ENCODE measurements around the gene GPATCH1. TPM values are rescaled to one million over a fixed set of nuclear protein-coding genes. Genes with fewer than 3 reads are reported as not detected.

GPATCH1 gene
- total RNA-seq, 1 donor from 2014 or later, result 13.7 TPM

DNA sequence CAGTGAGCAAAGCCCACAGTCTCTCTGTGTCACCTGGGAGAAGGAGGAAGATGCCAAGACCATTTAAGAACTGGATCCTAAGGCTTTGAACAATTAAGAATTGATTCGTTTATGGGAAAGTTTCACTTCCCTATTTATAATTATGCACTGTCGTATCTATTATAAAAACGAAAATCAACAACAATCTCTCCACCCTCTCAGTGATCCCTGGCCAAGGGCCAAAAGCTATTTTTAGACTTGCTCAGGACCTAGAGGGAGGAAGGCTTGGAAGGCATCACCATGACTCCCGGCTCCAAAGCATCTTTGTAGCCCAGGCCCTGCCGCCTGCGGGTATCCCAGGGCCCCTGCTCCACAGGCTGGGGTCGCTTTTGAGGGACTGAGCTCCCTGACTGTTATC is 17.6 kb upstream of the GPATCH1 start:
- DNase-seq (ENCODE audit: low spot score), result no peak

DNA sequence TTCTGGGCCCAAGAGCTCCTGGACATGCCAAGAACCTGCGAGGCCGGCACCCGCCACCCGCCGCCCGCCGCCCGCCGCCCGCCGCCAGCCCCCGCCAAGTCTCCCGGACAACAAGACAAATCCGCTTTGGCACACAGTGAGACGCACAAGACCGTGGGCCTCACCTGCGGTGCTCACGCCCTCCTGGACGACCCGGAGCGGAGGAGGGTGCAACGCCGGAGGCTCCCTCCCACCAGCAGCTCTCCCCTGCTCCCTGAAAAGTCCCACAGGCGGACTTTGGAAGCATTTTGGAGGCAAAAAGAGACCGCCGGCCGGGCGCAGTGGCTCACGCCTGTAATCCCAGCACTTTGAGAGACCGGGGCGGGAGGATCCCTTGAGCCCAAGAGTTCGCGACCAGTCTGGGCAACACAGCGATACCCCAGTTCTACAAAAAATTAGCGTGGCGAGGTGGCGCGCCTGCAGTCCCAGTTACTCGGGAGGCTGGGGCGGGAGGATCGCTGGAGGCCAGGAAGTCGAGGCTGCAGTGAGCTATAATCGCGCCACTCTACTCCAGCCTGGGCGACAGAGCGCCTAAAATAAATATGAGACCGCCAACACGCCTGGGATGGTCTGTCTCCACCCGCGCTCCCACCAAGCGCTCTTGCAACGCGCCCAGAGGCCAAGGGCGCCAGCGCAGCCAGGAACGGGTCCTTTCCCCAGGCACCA is 17.1 kb upstream of the GPATCH1 start:
- no peak for DNase-seq (ENCODE audit: low spot score)

DNA sequence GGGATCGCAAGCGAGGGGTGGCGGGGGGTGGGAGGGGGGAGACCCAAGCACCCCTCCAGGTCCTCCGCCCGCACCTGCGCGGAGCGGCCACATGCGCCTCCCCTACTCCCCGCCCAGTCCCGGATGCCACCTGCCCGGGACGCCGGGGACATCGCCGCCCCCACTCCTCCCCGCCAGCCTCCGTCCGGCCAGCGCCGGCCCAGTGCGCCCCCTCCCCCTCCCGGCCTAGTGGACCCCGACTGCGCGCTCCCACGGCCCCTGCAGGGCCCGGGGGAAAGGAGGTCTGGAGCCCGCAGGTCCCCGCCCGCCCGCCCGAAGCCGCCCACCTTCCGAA is 16.6 kb upstream of the GPATCH1 start:
- DNase-seq (ENCODE audit: low spot score), result no peak

DNA sequence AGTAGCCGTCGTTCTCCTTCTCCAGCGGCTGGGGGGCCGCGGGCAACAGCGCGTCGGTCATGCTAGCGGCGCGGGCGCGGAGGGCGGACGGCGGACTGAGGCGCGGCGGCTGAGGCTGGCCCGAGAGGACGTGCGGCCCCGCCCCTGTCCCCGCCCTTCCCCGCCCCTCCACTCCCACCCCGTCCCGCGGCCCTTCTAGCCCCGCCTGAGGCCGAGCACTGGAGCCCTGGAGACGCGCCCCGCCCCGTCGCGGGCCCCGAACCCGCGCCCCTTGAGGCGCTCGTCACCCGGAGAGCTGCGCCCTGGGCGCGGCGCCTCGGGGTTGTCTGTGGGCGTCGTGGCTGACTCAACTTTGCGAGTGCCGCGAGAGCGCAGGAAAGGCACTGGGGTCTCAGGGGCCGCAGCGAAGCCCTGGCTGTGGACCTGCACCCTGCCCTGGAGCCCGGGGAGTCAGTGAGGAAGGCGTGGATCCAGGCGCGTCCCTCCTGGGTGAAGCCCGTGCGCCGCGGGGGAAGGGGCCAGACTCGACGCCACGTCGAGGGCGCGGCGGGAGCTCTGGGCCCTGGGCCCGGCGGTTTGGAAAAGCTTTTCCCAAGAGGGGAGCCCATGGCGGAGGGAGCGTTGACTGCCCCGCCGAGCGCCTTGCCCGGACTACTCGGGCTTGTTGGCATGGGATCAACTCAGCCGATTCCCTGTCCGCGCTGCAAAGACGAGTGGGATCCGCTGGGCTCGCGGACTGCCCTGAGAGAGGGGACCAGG is 16.0 kb upstream of the GPATCH1 start, which contains the start of gene RHPN2:
TSS of gene RHPN2 (minus strand) at position 97 of the 759 bp plus-strand sequence. CDS start at position 61, 36 bp downstream.
- DNase-seq (ENCODE audit: low spot score), result peak; percentile 80

DNA sequence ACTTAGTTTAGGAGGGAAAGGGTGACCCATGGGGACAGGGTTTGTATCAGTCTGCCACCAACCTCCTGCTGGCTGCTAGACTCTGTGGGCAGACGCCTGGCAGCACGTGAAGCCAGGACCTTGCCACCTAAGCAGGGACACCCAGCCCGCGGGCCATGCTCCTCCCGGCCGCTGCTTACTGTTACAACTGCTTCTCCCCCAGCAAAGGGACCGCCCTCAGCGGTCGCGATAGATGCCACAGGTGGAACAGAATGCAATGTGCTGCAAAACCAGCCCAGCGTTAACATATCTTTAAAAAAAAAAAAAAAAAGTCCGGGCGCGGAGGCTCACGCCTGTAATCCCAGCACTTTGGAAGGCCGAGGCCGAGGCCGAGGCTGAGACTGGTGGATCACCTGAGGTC is 14.4 kb upstream of the GPATCH1 start:
- no peak for DNase-seq (ENCODE audit: low spot score)

DNA sequence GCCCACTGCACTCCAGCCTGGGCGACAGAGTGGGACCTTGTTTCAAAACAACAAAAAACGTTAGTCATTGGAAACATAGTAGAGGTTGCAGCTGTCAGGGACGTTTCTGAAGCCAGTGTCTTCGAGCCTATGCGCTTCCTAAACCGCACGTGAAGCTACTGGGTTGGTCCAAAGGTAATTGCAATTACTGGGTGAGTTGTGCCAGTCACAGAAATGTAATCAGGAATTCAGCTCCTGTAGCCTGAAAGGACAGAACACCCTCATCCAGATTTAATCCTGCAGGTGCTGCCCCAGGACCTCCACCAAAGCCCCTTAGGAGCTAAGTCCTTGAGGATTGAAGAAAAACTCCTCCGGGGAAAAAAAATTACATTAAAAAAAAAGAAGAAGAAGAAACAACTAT is 13.9 kb upstream of the GPATCH1 start:
- no peak for DNase-seq (ENCODE audit: low spot score)

DNA sequence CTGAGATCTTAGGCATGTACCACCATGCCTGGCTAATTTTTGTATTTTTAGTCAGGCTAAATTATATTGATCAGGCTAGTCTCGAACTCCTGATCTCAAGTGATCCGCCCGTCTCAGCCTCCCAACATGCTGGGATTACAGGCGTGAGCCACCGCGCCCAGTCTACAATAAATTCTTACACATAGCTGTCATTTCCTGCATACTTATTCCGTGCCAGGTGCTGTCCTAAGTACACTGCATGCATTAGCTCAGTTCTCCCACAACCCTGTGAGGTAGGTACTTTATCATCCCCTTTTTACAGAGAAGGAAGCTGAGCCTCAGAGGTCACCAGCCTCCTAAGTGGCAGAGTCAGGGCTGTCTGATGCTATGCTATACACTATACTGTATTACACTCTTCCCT is 9.1 kb upstream of the GPATCH1 start:
- no peak for DNase-seq (ENCODE audit: low spot score)

DNA sequence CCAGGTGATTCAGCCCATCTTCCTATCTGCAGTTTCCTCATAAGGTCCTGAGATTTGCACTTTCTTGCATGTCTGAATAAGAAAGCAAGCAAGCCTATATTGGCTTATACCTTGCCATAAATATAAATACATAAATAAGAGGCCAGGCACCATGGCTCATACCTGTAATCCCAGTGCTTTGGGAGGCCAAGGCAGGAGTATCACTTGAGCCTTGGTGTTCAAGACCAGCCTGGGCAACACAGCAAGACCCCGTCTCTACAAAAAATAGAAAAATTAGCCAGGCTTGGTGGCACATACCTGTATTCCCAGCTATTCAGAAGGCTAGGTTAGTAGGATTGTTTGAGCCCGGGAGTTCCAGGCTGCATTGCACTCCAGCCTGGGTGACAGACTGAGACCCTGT is 5.5 kb upstream of the GPATCH1 start:
- no peak for DNase-seq (ENCODE audit: low spot score)

DNA sequence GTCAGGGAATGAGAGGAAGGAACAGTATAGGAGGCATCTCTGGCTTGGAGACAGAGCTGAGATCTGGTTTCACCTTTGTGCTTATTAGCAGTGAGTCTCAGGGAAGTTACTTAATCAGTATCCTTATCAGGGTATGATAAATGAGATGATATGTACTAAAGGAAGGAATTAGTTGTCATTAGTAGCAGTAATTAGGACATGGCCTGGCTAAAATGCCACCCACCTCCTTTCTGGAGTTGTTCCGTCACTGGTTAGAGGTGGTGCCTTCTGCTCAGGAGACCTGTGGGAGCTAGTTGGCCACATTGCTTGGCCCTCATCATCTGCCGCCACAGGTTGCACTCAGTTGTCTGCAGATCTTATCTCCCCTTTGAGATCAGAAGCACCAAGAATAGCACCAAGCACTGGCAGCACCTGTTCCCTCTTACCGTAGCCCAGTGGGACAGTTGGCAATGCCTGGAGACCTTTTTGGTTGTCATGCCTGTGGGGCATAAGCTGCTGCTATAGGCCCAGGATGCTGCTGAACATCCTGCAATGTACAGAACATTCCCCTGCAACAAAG is 4.7 kb downstream of the GPATCH1 start:
- DNase-seq (ENCODE audit: low spot score), result no peak

DNA sequence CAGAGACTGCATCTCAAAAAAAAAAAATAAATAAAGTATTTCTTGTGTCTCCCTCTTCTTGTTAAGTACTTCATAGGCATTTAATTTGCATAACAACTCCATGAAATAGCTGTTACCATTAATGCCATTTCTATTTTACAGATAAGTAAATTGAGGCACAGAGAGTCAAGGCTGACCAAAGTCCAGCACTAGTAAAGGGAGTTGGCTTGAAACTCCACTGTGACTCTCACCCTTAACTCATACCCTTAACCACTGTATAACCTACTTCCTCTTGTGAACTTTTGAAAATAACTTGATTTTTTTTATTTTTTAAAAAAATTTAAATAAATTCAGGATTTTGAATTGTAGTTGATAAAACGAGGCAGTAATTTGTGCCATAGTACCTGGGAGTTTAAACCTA is 6.0 kb downstream of the GPATCH1 start:
- no peak for DNase-seq (ENCODE audit: low spot score)

DNA sequence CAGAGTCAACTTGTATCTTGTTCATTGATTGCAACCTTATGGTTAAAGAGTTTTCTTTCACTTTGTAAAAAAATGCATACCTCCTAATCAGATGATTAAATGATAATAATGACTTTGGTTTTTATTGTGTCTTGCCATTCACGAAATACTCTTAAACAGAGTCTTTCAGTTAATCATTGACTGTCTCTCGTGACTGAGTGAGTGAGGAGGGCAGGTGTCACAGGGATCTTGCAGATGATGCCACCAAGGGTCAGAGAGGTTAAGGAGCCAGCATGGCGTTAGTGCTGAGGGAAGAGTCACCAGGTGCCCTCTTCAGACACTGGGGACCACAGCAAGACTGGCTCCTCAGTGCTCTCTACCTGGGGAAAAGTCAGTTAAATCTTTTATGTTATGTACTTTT is 8.0 kb downstream of the GPATCH1 start:
- no peak for DNase-seq (ENCODE audit: low spot score)

DNA sequence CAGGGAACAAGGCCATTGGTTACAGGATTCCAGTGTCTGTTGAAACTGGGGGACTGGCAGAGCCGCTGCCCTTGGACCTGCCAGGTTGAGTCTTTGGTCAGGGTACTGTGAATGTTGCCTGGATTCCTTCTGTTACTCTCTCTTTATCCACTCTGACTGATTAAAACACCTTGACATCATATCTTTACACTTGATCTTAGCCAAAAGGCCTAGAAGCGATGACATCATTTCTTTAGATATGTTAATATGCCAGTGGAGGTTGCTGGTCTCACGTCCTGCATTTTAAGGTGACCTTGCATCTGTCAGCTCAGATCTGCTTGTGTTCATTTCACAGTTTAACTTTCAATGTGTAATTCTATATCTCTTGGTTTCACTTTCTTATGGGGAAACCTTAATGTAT is 9.2 kb downstream of the GPATCH1 start:
- no peak for DNase-seq (ENCODE audit: low spot score)

DNA sequence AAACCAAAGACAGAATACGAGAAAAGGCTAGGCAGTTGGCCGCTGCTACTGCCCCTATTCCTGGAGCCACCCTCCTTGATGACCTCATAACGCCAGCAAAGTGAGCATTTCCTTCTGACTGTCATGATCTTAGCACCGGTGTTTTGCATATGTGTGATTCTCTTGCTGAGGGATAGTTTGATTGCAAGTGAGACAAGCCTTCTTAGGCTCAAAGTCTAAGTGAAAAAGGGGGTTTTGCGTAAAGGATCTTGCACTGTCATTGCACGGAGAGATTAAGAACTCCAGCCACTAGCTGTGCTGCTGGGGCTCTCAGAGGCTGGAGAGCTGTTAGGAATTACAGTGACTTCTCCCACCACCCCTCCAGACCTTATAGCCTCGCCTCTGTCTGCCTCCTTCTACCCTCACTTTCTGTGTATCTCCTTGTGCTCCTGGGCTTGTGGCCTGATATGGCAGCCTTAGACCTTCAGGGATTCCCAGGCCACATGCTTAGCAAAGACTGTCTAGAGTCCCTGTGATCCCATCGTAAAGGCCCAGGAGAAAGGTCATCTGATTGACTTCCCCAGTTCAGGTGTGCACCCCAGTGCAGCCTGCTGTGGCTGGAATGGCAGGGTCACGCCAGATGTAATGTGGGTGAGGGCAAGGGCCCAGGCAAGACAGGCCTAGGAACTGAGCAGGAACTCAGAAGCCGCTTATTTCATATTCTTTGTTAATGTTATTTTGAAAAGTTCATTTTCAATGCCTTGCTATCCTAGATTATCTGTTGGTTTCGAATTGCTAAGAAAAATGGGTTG is 12.6 kb downstream of the GPATCH1 start:
- no peak for DNase-seq (ENCODE audit: low spot score)

DNA sequence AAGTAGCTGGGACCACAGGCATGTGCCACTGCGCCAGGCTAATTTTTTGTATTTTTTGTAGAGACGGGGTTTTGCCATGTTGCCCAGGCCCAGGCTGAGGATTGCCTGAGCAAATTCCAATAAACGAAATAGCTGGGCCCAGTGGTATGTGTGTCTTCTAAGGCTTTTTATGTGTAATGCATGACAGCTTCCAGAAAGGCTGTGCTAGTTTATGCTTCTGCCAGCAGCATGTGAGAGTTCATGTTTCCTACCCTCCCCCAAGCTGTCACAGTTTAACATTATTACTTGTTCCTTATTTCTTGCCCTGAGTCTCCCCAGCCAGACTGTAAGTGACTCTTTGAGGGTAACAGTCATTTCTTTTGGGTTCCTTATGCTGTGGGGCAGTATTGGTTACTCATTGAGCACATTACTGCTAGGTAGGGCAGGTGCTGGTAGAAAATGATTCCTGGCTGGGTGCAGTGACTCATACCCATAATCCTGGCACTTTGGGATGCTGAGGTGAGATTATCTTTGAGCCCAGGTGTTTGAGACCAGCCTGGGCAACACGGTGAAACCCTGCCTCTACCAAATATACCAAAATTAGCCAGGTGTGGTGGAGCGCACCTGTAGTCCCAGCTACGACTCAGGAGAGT is 13.6 kb downstream of the GPATCH1 start:
- no peak for DNase-seq (ENCODE audit: low spot score)

DNA sequence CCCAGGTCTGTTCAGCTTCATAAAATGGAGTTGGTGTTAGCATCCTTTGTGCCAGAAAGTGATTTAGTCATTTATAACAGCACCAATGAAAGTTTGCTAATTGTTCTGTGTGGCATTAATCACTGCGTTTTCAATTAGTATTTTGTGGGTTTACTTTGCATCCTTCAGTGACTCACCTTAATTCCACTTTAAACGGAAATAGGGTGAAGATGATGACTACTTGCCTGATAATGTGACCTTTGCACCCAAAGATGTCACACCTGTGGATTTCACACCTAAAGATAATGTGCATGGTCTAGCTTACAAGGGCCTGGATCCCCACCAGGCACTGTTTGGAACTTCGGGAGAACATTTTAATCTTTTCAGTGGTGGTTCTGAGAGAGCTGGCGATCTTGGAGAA is 15.0 kb downstream of the GPATCH1 start:
- DNase-seq (ENCODE audit: low spot score), result no peak

DNA sequence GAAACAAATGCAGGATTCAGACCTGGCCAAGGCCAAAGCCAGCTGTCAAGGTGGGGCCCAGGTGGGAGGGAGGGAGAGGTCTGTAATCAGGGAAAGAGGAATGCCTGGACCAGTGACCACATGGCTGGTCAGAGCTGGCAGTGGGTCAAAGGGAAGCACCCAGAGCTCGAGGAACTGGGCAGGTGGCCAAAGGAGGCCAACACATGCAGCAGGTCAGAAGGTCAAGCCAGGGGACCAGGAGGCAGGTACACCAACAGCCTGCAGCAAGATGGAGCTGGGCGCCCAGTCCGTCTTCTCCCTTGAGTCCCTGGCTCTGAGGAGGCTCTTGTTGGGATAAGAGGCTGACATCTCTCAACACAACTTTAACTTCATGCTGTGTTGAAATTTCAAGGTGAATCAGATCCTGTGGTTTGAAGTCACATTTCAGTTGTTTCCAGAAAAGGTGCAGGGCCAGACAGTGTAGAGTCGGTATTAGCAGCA is 17.1 kb downstream of the GPATCH1 start:
- no peak for DNase-seq (ENCODE audit: low spot score)

DNA sequence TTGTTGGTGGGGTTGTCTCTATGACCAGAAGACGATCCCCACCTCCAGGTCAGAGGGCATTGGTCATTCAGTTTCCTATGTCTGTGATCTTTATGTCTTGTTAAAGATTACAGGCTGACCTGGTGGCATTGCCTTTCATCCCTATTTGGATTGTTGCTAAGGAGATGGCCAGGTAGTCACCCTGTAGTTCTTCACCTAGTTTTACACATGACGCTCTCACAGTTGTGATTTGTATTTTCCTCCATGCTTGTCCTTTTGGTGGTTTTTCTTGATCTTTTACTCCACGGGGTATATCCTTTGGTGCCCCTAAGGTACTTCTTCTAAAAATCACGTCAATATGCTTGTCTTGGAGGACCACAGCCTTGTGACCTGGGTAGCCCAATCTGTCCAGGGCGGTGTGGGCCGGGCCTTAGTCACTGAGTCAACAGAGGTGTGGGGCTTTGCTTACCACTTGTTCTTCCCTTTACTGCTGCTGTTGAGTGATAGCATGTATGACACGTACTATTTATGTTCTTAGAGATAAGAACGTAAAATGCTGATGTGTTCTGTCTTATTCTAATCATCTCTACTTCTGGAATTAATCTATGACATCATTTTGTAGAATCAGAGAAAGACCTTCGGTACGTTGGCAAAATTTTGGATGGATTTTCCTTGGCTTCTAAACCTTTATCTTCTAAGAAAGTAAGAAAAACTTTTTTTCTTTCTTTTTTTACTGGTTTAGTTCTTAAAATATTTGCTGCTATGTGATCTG is 20.1 kb downstream of the GPATCH1 start:
- DNase-seq (ENCODE audit: low spot score), result no peak

DNA sequence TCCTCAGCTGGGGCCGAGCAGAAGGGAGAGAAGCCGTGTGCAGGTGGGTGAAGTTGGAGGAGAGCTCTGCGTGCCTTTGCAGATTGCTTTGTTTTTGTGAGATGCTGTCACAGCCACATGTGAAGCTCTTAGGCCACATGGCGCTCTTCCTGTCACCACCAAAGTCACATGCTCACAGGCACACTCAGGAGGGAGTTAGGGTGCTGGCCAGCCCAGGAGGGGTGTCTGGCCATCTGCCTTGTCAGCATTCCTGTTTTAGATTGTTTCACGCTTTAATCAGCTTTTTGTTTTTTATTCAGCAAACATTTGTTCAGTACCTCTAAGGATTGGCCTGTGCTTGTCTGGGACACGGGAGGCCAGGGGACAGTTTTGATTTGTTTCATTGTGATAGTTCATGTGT is 21.9 kb downstream of the GPATCH1 start:
- no peak for DNase-seq (ENCODE audit: low spot score)

DNA sequence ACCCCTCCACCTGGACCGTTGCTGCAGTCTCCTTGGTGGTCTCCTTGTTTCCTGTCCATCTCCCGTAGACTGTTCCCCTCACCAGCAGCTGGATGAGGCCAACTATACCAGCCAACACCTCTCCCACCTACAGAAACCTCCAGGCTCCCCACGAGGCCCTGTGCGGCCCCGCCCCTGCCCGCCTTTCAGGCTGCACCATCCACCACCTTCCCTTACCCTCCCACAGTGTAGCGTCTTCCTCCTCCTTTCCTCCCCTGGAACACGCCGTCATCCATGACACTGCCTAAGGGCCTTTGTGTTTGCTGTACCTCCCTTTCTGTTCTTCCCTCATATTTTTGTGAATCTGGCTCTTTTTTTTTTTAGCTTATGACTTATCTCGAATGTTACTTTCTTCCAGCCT is 27.2 kb downstream of the GPATCH1 start:
- no peak for DNase-seq (ENCODE audit: low spot score)

DNA sequence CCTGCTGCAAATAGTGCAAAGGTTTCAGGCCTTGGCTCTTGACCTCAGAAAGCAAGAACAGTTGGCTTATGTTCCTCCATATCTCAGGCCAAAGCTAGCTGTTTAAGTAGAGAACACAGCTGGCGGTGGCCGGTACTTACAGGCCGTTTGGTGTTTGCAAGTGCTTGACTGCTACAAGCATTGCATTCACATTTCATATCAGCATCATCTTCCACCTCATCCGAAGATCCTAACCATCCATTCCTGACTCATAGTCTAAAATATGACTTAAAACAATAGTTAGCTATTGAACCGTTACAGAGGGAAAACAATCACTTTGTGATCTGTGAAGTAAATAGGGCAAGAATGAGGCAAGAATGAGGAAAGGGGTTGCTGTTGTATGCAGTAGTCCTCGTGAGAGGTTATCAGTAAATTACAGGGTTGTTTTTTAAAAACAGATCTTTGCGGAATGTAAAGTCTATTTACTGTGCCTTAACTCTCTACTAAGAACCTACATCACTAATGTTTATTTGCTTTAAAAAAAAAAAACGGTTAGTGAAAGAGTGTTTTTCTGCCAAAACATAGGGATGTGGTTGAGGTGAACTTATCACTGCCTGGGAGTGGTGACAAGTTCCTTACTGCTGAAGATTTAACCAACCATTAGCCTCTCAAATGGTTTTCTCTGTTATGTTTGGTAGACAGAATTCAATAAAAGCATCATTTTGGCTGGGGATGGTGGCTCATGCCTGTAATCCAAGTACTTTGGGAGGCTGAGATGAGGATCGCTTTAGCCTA is 29.3 kb downstream of the GPATCH1 start:
- no peak for DNase-seq (ENCODE audit: low spot score)
